ENCODE measurements around the gene VARS2.

Gene VARS2

DNA sequence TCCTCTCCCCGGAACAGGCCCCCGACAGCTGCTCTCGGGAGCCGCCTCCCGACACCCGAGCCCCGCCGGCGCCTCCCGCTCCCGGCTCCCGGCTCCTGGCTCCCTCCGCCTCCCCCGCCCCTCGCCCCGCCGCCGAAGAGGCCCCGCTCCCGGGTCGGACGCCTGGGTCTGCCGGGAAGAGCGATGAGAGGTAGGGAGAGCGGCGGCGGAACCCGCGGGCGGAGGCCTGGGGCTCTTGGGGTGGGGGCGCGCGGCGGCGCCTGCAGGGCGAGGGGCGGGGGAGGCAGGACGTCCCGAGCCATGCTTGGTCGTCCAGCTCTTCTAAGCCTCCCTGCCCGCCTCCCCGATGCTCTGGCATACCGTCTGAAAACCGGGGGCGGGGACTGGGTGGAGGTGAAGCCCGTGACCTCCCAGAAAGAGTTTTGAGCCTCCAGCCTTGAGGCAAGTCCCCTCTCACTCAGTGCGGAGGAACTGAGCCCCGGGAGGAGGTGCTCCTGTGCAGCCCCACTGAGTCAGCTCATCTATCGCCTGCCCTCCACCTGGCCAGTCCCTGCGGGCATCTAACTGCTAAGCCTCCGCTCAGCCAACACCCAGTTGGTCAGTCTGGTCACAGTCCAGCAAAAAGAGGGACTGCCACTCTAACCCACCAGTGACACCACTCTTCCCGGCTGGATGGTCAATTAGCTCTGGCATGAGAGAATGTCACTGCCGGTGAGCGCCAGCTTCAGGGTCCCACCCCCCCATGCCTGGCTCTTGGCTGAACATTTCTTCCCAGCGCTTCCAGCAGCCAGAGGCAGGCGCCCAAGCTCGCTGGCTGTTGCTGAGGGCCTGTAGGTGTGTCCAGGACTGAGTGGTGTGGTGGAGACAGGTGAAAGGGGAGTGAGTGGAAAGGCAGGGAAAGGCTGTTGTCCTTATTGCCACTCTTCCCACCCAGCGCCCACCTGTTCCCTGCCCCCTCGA lies 29.2 kb upstream of the VARS2 start:
- peak; percentile 58 for DNase-seq (ENCODE audit: low spot score)

DNA sequence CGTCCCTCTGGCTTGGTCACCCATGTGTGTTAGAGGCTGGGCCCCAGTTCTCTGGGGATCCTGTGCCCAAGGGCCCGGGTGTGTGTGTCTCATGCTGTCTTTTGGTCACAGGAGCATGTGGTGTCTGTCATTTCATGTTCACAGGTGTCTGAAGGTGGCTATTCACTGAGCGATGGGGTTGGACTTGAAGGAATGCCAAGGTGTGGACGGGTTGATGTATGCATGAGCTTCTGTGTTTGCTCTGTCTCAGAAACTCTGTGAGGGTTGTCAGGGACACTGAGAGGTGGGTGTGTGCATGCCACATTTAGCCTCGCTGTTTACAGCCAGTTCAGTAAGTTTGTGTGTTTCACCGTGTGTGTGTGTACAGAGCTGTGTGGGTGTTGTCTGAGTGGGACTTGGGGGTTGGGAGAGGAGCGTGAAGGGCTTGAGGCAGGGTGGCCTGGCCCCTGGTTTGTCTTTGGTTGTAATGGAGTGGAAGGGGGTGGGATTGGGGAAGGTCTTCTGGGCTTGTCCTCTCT lies 28.5 kb upstream of the VARS2 start:
- no peak for DNase-seq (ENCODE audit: low spot score)

DNA sequence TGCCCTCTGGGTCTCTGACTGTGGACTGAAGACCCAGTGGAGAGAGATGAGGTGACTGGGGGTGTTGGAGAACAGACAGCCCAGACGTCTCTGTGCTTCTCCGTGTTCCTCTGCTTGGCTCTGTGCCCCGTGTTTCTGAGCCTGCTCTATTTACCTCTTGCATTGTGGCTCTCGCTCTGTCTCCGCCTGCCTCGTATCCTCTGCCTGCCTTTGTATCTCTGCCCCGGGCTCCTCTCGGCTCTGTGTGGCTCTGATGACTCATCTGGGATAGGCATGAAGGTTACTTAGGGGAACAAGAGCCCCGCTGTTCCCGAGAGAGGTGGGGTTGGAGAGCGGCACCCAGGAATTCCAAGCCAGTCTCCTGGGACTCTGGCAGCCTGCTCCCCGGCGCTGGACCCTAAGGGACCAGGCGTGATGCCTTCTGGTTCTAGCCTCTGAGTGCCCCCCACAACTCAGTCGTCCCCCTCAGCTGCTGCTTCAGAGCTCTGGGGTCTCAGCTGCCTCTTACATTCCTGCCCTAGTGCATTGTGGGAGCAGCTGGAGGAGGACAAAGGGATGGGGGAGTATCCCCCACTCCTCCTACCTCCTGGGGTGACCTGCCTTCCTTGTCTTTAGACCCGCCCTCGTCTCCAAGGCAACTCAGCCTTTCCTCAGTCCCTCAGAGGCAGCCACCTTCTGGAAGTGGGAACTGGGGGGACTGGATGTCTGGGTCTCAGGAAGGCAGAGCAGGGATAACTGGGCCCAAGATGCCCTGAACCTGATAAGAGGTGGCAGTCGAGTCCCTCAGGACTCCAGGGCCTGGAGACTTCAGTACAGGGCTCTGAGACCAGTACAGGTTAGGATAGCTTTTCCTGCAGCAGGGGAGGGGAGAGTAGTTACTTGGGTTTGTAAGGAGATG lies 27.8 kb upstream of the VARS2 start:
- DNase-seq (ENCODE audit: low spot score) = peak; percentile 80

DNA sequence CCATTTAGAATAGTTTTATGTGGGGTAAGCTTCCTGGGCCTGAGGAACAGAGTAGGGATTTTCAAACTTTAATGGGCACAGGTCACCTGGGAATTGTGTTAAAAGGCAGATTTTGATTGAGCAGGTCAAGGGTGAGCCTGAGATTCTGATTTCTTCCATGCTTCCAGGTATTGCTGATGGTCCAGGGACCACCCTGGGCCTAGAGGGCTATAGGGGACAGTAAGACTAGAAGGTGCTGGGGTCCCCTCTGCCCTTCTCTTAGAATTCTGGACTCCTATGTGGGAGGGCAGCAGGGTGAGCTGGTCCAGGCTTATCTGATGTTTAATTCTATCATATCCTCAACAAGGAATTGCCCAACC lies 27.2 kb upstream of the VARS2 start:
- DNase-seq (ENCODE audit: low spot score) = no peak

DNA sequence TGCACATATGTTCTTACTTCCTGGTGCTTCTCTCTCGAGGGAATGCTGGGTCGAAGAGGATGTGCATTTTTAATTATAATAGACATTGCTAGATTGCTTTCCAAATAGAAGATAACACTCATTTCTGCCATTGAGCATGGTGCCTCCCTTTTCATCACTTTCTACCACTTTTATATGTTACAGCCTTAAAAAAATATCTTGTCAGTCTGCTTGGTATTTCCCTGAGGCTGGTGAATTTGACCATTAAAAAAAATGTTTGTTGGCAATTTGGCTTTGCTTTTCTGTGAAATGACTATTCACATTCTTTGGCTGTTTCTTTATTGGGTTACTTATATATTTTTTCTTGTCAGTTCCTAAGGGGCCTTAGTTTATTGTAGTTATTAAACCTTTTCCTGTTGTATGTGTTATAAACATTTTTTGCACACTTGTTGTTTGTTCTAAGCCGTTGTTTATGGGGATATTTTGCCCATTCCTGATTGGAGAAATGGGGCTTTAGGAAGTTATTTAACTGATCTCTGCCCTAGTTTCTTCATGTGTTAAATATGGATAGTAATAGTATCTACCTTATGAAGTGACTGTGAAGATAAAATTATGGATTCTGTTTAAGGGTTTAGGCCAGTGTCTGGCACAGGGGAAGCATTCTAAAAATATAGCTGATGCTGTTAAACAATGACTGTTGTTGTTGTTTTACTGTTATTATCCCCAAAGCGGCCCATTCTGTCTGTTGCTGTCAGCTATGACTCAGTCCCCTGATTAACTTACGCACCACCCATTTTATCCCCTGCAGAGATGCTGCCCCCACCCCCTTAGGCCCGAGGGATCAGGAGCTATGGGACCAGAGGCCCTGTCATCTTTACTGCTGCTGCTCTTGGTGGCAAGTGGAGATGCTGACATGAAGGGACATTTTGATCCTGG lies 25.9 kb upstream of the VARS2 start:
- peak; percentile 76 for DNase-seq (ENCODE audit: low spot score)

DNA sequence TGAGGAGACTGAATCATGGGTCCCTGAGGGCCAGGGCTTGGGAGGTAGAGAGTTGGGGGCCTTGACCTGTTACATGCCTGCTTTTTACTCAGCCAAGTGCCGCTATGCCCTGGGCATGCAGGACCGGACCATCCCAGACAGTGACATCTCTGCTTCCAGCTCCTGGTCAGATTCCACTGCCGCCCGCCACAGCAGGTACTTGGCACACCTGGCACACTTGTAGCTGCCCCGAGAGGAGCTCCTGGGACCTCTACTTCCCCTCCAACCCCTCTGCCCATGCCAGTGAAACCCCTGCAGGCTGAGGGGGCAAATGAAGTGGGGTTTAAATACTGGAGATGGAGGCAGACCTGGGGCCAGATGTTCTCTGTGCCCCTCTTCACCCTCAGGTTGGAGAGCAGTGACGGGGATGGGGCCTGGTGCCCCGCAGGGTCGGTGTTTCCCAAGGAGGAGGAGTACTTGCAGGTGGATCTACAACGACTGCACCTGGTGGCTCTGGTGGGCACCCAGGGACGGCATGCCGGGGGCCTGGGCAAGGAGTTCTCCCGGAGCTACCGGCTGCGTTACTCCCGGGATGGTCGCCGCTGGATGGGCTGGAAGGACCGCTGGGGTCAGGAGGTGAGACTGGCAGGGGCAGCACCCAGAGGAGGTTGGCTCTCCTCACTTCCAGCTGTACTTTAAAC lies 25.1 kb upstream of the VARS2 start:
- DNase-seq (ENCODE audit: low spot score) = no peak

DNA sequence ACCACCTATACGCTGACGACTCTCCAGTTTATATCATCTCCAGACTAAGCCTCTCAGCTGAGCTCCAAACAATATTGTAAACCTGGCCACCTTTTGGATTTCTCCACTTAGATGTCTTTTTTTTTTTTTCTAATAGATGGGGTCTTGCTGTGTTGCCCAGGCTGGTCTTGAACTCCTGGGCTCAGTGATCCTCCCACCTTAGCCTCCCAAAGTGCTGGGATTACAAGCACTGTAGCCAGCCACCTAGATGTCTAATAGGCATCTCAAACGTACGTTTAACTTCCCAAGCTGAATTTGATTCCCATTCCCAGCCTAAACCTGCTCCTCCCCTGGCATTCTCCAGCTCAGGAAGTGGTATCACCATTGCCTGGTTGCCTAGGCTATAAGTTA lies 24.5 kb upstream of the VARS2 start:
- no peak for DNase-seq (ENCODE audit: low spot score)

DNA sequence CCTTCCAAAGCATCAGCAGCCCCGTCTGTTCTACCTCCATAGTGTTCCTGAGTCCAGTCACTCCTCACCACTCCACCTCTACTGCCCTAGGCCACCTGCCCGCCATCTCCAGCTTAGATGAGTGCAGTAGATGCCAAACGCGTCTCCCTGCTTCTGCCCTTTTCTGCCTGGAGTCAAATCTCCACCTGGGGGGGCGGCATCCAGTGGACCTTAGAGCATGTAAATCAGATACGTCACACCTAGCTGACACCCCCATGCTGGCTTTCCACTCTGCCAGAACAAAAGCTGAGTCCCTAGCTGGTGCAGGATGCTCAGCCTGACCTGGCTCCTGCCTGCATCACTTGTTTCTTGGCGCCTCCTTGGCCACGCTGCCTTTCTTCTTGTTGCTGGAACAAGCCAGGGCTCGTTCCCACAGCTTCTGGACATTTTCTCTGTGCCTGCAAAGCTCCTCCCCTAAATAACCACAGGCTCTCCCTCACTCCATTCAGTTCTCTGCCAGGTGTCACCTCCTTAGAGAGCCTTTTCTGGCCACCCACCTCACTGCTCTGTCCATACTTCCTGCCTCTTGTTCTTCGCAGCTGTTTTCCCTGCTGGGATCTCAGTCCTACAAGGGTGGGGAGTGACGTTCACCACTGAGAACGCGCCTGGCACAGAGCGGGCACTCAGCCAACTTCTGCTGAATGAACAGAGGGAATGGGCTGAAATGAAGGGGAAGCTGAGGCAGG lies 24.0 kb upstream of the VARS2 start:
- no peak for DNase-seq (ENCODE audit: low spot score)

DNA sequence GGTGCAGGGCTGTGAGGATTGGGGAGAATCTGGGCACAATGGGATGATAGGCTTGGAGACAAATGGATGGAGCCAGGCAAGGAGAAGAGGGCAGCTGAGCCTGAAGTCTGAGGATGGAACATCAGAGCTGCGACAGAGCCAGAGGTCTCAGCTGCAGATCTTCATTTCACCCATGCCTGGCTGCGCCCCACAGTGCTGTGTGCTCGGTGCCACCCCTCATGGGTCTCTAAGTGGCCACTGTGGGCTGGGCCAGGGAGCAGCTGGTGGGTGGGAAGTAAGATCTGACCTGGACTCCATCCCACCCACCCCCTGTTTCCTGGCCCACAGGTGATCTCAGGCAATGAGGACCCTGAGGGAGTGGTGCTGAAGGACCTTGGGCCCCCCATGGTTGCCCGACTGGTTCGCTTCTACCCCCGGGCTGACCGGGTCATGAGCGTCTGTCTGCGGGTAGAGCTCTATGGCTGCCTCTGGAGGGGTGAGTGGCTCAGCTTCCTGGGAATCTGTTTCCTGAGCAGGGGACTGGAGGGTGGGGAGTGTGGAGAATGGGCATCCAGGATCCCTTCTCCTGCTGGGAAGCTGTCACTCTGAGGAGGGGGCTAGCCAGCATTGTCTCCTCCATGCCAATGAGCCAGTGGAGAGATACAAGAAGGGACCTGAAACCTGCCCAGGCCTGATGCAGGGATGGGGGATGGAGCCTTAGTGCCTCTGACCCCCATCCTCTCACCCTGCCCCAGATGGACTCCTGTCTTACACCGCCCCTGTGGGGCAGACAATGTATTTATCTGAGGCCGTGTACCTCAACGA lies 23.2 kb upstream of the VARS2 start:
- no peak for DNase-seq (ENCODE audit: low spot score)

DNA sequence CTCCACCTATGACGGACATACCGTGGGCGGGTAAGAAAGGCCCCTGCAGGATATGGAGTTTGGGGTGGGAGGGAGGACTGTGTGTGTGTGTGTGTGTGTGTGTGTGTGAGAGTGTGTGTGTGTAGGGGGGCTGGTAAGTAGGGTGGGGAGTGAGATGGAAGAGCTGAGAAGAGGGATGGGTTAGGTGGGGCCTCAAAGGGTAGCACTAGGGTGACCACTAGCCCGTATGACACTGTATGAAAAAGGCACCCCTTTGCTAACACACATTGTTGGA lies 22.7 kb upstream of the VARS2 start:
- no peak for DNase-seq (ENCODE audit: low spot score)

DNA sequence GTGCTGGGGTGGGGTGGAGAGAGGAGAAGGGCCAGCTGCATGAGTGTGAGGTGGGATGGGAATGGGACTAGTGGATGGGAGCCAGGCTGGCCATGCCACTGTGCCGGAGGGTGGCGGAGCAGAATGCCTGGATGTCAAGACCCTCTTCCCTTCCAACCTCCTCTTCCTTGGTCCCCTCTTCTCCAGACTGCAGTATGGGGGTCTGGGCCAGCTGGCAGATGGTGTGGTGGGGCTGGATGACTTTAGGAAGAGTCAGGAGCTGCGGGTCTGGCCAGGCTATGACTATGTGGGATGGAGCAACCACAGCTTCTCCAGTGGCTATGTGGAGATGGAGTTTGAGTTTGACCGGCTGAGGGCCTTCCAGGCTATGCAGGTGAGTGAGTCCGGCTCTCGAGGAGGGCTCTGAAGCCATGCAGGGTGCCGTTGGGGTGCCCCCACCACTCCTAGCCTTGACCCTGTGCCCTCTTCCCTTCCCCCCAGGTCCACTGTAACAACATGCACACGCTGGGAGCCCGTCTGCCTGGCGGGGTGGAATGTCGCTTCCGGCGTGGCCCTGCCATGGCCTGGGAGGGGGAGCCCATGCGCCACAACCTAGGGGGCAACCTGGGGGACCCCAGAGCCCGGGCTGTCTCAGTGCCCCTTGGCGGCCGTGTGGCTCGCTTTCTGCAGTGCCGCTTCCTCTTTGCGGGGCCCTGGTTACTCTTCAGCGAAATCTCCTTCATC lies 22.1 kb upstream of the VARS2 start:
- no peak for DNase-seq (ENCODE audit: low spot score)

DNA sequence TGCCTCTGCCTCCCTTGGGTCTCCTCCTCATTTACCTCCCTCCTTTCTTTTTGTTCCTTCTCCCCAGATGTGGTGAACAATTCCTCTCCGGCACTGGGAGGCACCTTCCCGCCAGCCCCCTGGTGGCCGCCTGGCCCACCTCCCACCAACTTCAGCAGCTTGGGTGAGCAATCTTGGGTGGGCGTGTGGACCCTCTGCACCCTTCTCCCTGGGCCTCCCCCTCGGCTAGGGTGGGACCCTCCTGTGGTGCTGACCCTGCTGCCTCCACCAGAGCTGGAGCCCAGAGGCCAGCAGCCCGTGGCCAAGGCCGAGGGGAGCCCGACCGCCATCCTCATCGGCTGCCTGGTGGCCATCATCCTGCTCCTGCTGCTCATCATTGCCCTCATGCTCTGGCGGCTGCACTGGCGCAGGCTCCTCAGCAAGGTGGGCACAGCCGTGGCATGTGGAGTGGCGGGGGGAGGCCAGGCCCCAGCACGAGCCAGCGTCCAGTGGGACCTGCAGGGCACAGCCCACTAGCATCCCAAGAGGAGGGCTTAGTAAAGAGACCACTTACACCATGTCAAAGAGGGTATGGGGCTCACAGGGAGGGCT lies 20.9 kb upstream of the VARS2 start:
- no peak for DNase-seq (ENCODE audit: low spot score)

DNA sequence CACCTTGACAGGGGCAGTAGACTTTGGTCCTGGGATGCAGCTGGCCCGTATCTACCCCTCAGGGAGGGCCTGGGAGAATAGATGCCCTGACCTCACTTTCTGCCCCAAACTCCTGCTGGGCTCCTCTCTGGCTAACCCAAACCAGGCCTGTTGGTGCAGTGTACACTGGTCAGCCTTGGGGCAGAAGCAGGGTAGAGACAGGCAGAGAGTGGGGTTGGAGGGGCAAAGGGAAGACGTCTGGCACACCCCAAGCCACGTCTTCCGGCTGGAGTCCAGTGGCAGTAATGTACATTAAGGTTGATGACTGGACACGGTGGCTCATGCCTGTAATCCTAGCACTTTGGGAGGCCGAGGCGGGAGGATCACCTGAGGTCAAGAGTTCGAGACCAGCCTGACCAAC lies 20.4 kb upstream of the VARS2 start:
- no peak for DNase-seq (ENCODE audit: low spot score)

DNA sequence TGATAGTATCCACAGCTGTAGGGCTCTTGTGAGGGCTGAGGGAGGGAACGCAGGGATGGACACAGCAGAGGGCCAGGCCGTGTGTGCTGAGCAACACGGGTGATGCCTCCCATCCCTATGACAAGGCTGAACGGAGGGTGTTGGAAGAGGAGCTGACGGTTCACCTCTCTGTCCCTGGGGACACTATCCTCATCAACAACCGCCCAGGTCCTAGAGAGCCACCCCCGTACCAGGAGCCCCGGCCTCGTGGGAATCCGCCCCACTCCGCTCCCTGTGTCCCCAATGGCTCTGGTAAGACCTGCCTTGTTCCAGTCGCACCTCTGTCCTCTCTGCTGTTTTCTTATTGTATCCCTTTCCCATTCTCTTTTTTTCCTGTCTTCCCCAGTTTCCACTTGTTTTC lies 19.7 kb upstream of the VARS2 start:
- DNase-seq (ENCODE audit: low spot score) = no peak

DNA sequence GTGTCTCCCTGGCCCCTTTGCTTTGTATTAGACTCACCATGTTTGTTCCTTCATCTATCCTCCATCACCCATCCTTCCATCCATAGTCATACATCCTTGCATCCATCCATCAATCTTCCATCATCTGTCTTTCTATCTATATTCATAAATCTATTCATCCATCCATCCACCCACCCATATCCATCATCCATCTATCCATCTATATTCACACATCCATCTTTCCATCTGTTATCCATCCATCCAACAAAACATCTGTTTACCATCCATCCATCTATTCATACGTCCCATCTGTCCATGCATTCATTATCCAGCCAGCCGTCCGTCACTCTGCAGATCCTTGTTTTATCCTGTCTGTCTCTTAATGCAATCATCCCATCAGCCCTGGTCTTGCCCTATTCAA lies 19.1 kb upstream of the VARS2 start:
- no peak for DNase-seq (ENCODE audit: low spot score)

DNA sequence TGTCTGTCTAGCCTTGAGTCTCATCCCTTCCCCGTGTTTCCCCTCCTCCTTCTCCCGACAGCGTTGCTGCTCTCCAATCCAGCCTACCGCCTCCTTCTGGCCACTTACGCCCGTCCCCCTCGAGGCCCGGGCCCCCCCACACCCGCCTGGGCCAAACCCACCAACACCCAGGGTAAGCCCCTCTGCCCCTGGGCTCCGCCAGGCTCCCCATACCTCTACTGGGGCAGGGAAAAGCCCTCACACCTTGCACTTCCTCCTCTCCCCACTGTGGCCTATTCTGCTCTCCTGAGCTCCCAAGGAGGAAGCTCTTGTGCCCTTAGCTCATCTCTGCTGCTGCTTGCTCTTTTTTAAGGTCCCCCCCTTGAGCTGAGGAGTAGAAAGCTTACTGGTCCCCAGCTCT lies 18.7 kb upstream of the VARS2 start:
- no peak for DNase-seq (ENCODE audit: low spot score)

DNA sequence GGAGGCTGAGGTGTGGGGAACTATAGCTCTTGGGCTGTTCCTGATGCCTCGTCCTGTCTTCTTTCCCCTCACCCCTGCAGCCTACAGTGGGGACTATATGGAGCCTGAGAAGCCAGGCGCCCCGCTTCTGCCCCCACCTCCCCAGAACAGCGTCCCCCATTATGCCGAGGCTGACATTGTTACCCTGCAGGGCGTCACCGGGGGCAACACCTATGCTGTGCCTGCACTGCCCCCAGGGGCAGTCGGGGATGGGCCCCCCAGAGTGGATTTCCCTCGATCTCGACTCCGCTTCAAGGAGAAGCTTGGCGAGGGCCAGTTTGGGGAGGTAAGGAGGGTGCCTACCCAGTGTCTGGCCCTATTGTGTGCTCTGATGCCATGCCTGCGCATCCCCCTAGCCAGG lies 17.5 kb upstream of the VARS2 start:
- no peak for DNase-seq (ENCODE audit: low spot score)

DNA sequence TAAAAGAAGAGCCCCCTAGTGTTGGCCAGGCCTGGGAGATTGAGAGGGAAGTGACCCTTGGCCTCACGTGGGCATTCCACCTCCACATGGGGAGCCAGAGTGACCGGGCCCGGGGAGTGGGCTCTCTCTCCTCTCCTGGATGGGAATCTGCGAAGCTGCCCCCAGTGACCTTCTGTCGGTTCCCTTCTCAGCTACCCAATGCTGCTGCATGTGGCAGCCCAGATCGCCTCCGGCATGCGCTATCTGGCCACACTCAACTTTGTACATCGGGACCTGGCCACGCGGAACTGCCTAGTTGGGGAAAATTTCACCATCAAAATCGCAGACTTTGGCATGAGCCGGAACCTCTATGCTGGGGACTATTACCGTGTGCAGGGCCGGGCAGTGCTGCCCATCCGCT lies 16.2 kb upstream of the VARS2 start:
- DNase-seq (ENCODE audit: low spot score) = no peak

Measured in AG20443 (cell line).